HG03575 (cell line): ENCODE results near the gene ENSA.

Experiments used
- ATAC-seq: cut with Tn5 transposase; IDR thresholded peaks from one replicate; pipeline ENCODE4 v1.9.1; 2021; ENCODE audit not compliant: unreplicated experiment, insufficient number of reproducible peaks, low FRiP score; ENCODE audit errors: extremely low read depth

Gene ENSA

GRCh38 chr1:150572918-150573647 lies 56.3 kb downstream of the ENSA start:
- no peak for ATAC-seq
